Smooth muscle cell (in vitro differentiated cells): ENCODE measurements around the gene NIFK. TPM values are rescaled to one million over a fixed set of nuclear protein-coding genes. Genes with fewer than 3 reads are reported as not detected.
A peak's percentile ranks its signal among the peaks of the same experiment; 100 is the strongest.

Experiments used
- DNase-seq: peaks from one replicate; lab custom pipeline; 2025; ENCODE audit not compliant: unreplicated experiment; lab: John Stamatoyannopoulos, UW
- H2AFZ ChIP-seq: fragments of 200-600 bp; sonication (generic); 2 replicates; pipeline ENCODE4 v1.6.0; 2016; ENCODE audit warnings: antibody characterized with exemption, low read depth, mild to moderate bottlenecking
- H3F3A ChIP-seq: fragments of 200-600 bp; sonication (generic); 2 replicates; pipeline ENCODE4 v1.6.0; 2017; ENCODE audit warnings: antibody characterized with exemption, low read depth
- H3K27ac ChIP-seq: fragments of 200-600 bp; sonication (generic); 2 replicates; pipeline ENCODE4 v1.5.1; 2016; ENCODE audit warnings: low read depth, mild to moderate bottlenecking
- H3K27me3 ChIP-seq: fragments of 200-600 bp; sonication (generic); 2 replicates; pipeline ENCODE4 v1.6.1; 2016; ENCODE audit warnings: low read depth, mild to moderate bottlenecking
- H3K36me3 ChIP-seq: fragments of 200-600 bp; sonication (generic); 2 replicates; pipeline ENCODE4 v1.5.1; 2016; ENCODE audit warnings: low read depth
- H3K4me1 ChIP-seq: fragments of 200-600 bp; sonication (generic); 2 replicates; pipeline ENCODE4 v1.5.1; 2016; ENCODE audit warnings: low read depth
- H3K4me2 ChIP-seq: fragments of 200-600 bp; sonication (generic); 2 replicates; pipeline ENCODE4 v1.6.0; 2016; ENCODE audit warnings: mild to moderate bottlenecking
- H3K4me3 ChIP-seq: fragments of 200-600 bp; sonication (generic); 2 replicates; pipeline ENCODE4 v1.5.1; 2016; ENCODE audit warnings: mild to moderate bottlenecking
- H3K79me2 ChIP-seq: fragments of 200-600 bp; sonication (generic); 2 replicates; pipeline ENCODE4 v1.6.0; 2016; ENCODE audit warnings: low read depth, mild to moderate bottlenecking
- H3K9ac ChIP-seq: fragments of 200-600 bp; sonication (generic); 2 replicates; pipeline ENCODE4 v1.6.0; 2016; ENCODE audit warnings: low read depth
- H3K9me3 ChIP-seq: fragments of 200-600 bp; sonication (generic); replicated peaks from 2 replicates; pipeline ENCODE4 v1.5.1; 2016; ENCODE audit warnings: low read depth
- H4K20me1 ChIP-seq: fragments of 200-600 bp; sonication (generic); 2 replicates; pipeline ENCODE4 v1.6.0; 2016; ENCODE audit warnings: low read depth
- CTCF ChIP-seq: fragments of 200-600 bp; sonication (generic); IDR thresholded peaks from 2 replicates; pipeline ENCODE4 v1.5.1; 2017; ENCODE audit warnings: borderline replicate concordance, mild to moderate bottlenecking, antibody characterized with exemption; ENCODE audit not compliant: insufficient read depth, poor library complexity, severe bottlenecking
- WGBS: methylation state at CpG from one replicate; pipeline ENCODE4 v1.1.7; 2016; ENCODE audit warnings: low lambda C conversion rate; 5-methylcytosine and 5-hydroxymethylcytosine counted together
- polyA plus RNA-seq: library from polyadenylated mRNA; unstranded; fragments of >200 nt; fragmentation: Nextera tagmentation; extraction: Ambion mirVana; gene quantifications from 2 replicates; pipeline ENCODE4 v1.2.1, GENCODE V29; 2016
- total RNA-seq: library from RNA; depleted of rRNA; stranded (reverse); fragments of >200 nt; gene quantifications from 2 replicates; pipeline ENCODE4 v1.2.3, GENCODE V29; 2014

The NIFK gene
- total and polyA plus RNA-seq, 2 experiments from 2014 or later: 43.6 to 92.5 TPM

GRCh38 chr2:121710470-121711170, 26.1 kb downstream of the NIFK start:
- no peak overlapping the region for H3K9ac ChIP-seq
- H2AFZ ChIP-seq: no peak overlapping the region
- no peaks in the 10 kb centered on the region for H3K36me3 ChIP-seq
- H4K20me1 ChIP-seq: no peaks in the 10 kb centered on the region
- no peak overlapping the region for H3K27ac ChIP-seq
- peak overlapping the region; percentile 13 for H3K4me2 ChIP-seq
- WGBS: 79% methylated on average over 7 of the region's 7 CpGs
- H3K27me3 ChIP-seq: no peaks in the 10 kb centered on the region
- no peaks in the 10 kb centered on the region for H3K79me2 ChIP-seq
- H3K4me1 ChIP-seq: peaks cover 5% of the 10 kb centered on the region
- H3K4me3 ChIP-seq: no peak overlapping the region
- H3F3A ChIP-seq: no peaks in the 10 kb centered on the region
- no peaks in the 10 kb centered on the region for H3K9me3 ChIP-seq
- no peak for TF ChIP-seq CTCF
- no peak for DNase-seq

- Histone ChIP-seq H3K9me3 (no peaks in the 10 kb centered on the region), H3K4me2 (no peak overlapping the region), H2AFZ (no peak overlapping the region), H3K27me3 (no peaks in the 10 kb centered on the region), H3K79me2 (no peaks in the 10 kb centered on the region), H3K4me1 (peaks cover 5% of the 10 kb centered on the region), H3K9ac (no peak overlapping the region), H3K27ac (no peak overlapping the region), H3K4me3 (no peak overlapping the region), H3F3A (no peaks in the 10 kb centered on the region), H3K36me3 (no peaks in the 10 kb centered on the region), H4K20me1 (no peaks in the 10 kb centered on the region)
- DNase-seq: no peak
- 89% methylated on average over 11 of the region's 11 CpGs for WGBS
- TF ChIP-seq CTCF: no peak
Observed at GRCh38 chr2:121709776-121710469, 26.8 kb downstream of the NIFK start.

GRCh38 chr2:121707920-121708361, 28.7 kb downstream of the NIFK start:
- WGBS: 85% methylated on average over 5 of the region's 5 CpGs
- Histone ChIP-seq H3K4me3 (no peak overlapping the region), H4K20me1 (no peaks in the 10 kb centered on the region), H3K4me1 (peaks cover 5% of the 10 kb centered on the region), H3F3A (no peaks in the 10 kb centered on the region), H2AFZ (no peak overlapping the region), H3K36me3 (no peaks in the 10 kb centered on the region), H3K4me2 (no peak overlapping the region), H3K27me3 (no peaks in the 10 kb centered on the region), H3K79me2 (no peaks in the 10 kb centered on the region), H3K9ac (no peak overlapping the region), H3K27ac (no peak overlapping the region), H3K9me3 (no peaks in the 10 kb centered on the region)
- no peak for DNase-seq
- TF ChIP-seq CTCF: no peak
